ENCODE measurements around the gene SDHA.

SDHA gene

DNA sequence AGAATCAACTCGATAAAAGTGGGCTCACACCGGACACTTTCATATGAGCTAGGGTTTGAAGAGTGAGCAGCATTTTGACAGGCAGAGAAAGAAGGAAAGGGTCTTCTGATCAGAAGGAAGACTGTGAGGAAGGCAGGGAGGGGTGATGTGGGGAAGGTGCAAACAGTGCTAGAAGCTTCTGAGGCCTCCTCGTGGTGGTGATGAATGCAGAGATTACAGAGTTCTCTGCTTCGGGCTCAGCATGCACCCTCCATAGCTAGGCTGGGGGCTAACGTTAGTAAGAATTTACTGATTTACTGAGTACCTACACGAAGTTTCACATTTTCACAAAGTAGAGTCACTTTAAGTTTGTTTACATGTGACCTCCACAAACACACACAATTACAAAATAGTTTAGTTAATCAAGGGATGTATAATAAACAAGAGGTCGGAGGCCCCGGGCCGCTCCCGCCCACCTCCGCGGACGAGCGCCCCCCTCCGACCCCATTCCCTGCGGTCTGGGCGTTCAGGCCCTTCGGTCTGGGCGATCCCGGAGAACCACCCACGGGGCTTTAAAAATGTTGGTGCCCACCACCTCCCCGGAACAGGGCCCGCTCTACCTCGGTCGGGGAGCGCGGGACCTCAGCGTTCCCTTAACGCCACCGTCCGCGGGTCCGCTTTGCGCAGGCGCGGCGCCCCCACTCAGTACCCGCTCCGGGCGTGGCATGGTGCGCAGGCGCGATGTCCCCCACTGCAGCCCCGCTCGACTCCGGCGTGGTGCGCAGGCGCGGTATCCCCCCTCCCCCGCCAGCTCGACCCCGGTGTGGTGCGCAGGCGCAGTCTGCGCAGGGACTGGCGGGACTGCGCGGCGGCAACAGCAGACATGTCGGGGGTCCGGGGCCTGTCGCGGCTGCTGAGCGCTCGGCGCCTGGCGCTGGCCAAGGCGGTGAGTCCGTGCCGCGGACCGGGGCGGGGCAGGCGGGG is at the start of gene SDHA, which contains the start of gene CCDC127:
TSS of gene SDHA (plus strand) at position 827 of the 963 bp plus-strand sequence. CDS start at position 863, 36 bp downstream.
TSS of gene CCDC127 (minus strand) at position 660 of the 963 bp plus-strand sequence. CDS start 1,304 bp downstream, outside the sequence.
- peak; percentile 96 for DNase-seq

GRCh38 chr5:169071-169727 is 48.9 kb upstream of the SDHA start:
- no peak for DNase-seq

- DNase-seq = no peak
Measured at GRCh38 chr5:169728-170094, 48.4 kb upstream of the SDHA start.

GRCh38 chr5:170971-171800 is 46.9 kb upstream of the SDHA start:
- DNase-seq = no peak

DNA sequence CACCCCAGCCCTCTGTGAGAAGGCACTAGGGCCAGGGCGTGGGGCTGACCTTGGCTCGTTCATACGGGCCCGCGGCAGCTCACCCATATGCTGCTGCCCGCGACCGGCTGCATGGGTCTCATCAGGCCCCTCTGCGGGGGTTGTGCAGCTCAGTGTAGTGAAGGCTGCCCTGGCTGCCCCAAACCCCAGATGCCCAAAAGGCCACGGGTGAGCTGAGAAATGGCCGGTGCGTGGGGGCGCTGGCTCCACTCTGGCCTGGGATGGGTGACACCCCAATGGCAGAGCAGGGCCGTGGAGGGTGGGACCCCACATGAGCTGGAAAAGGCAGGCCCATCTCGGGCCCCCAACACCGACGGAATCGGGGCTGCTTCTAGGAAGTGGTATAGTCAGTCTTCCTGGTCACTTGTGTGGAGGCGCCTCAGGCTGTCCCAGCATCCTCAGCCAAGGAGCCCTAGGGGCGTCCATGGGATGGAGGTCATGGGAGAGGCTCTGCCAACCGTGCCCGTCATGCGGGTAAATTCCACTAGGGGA is 46.3 kb upstream of the SDHA start:
- no peak for DNase-seq

GRCh38 chr5:172421-172820 is 45.7 kb upstream of the SDHA start:
- no peak for DNase-seq

DNA sequence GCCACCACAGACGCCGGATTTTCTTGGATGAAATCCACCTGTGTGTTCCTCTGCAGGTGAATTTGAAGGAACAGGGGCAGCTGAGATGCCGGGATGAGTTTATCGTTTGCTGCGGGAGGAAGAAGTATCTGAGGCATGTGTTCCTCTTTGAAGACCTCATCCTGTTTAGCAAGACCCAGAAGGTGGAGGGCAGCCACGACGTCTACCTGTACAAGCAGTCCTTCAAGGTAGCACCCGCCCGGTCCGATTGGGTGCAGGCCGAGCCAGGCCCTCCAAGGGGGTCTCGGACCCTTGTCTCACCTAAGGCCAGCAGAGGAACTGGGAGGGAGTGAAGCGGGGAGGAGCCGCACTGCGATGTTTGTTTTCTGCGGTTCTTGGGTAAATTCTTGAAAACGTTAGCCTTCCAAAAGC is 45.3 kb upstream of the SDHA start:
- DNase-seq = no peak

- no peak for DNase-seq
Measured at GRCh38 chr5:173392-174290, 44.5 kb upstream of the SDHA start.

GRCh38 chr5:174291-174600 is 43.9 kb upstream of the SDHA start:
- no peak for DNase-seq

DNA sequence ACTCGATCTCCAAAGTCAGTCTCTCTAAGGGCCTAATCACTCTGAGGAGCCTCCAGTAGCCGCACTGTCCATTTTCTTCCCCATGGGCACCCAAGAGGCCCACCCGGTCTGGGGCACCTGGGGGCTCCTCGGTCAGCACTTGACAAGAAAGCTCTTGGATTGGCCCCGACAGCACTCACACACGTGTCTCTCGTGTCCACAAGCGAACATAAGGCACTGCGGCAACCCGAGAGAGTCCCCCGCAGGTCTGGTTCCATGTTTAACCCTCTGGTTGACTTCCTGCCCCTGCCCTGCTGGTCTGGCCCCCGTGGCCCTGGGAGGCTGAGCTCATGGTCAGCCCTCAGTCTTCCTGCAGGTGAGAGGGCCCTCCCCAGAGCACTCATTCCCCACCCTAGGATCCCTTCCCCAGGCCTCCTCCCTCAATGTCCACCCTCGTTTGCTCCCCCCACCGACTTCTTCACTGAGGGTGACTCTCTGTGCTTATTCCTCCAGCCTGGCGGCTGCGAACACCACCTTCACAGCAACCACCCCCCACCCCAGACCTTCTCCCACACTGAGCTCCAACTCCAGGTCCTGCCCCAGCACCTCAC is 43.1 kb upstream of the SDHA start:
- DNase-seq = no peak

DNA sequence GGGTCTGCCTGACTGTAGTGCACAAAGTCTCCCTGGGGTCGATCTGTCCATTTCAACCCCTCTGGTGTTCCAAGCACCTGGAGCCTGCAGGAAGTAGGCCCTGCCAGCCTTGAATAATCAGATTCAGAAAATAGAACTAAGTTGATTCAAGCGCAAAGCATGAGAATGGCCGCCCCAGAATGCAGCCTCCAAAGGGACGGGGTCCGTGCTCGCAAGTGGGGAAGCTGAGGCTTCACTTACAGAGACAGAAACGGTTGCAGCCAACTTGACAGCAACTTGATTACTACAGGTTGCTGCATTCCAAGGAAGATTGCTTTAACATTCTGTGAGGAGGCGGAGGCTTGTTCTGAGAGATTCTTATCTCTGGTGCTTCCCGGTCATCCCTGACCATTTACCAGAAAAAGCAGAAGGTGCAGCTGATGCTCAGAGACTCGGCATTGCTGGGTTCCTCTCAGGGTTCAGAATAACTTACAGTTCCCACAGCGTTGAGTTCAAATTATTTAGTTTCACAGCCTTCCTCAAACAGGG is 41.8 kb upstream of the SDHA start:
- DNase-seq = no peak

- peak; percentile 56 for DNase-seq
Measured at GRCh38 chr5:178110-178509, 40.0 kb upstream of the SDHA start.

- DNase-seq = no peak
Measured at GRCh38 chr5:179401-179800, 38.7 kb upstream of the SDHA start.

DNA sequence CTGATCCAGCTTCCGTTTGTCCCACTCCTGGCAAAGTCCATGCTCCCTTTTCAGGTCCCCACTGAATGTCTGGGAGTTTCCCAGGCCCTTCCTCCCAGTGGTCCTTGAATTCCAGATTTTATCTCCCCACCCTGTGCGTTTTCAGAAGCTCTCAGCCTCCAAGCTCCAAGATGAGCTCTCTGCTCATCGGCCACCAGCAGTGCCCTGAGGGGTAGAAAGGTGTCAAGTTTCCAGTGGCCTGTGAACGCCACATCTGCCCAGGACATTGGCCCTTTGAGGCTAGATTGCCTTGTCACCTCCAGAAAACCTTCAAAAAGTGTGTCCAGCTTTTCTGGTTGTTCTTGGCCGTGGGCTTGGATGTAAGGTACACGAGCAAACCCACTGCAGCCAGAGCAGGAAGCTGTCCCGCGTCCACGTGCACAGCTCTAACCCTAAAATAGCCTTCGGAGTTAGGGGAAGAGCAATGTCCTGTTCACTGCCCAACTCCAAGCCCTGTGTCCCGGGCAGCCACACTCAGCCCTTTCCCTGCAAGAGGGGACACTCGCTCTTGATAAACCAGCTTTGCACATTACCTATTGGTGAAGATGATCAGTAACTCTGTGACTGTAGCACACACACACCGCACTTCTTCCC is 37.7 kb upstream of the SDHA start:
- DNase-seq = no peak

DNA sequence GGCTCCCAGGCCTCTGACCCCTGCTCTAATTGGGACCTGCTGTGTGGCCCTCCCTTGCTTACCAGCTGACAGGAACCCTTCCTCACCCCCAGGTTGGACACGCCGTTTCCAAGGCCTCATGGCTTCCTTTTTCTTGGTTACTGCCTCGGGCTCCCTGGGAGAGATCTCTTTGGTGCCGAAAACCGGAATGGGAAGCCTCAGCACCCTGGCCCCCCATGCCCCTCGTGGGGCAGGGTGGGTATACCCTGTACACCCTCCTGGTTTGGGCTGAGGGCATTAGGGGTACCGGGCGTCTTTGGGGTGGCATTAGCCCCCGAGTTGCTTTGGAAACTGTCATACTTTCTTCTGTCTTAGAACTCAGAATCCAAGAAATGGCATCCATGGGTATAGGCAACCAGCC is 37.0 kb upstream of the SDHA start:
- no peak for DNase-seq

- DNase-seq = no peak
Measured at GRCh38 chr5:181566-181965, 36.6 kb upstream of the SDHA start.

GRCh38 chr5:182126-182525 is 36.0 kb upstream of the SDHA start:
- DNase-seq = no peak

GRCh38 chr5:184471-184870 is 33.6 kb upstream of the SDHA start:
- no peak for DNase-seq

DNA sequence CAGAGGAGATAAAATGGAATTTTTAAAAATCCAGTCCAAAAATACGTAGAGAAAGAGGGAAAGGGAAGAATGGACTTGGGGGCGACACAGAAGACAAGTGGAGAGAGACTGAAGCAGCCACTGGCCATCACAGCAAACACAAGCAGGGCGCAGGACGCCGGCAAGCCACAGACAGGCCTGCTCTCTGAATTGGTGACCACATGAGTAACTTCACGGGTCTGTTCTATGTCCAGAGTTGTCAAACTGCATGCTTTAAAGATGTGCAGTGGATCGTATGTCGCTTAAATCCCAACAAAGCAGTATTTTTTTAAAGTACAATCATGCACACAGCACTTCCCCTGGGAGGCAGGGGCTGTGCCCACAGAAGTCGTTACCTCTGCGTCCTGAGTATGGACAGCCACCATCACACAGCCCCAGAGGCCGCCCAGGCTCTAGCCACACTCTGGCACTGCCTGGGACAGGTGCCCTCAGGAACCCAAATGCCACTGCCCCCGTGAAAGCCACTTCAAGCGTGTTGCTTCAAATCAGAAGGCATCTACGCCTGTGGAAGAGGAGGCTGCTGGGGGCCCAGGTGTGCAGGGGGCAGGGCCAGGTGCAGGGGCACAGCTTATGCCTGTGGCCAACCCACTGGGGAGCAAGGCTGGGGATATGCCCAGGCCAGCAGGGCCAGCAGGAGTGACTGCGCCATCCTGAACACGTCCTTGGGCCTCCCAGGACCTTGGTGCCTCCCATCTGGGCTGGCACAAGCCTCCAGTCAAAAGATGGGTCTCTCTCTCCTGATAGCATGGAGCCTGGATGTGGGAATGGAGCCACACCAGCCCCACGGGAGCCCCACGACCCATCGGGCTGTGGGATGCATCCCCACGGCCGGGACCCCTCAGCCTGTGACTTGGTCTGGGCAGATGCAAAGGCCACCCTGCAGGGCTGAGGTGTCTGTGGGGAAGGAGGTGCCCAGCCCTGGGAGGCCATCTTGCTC is 32.7 kb upstream of the SDHA start:
- no peak for DNase-seq
